ENCODE results near the gene PRKD3. TPM values are rescaled to one million over a fixed set of nuclear protein-coding genes. Genes with fewer than 3 reads are reported as not detected.
A peak's percentile ranks its signal among the peaks of the same experiment; 100 is the strongest.

The PRKD3 gene
- total and polyA plus RNA-seq, 2 donors (not counting 1 experiment from before 2014, with no cell fraction given) = 28.9 to 82.2 TPM

GRCh38 chr2:37321029-37321682 is 3.5 kb downstream of the PRKD3 start:
- TF ChIP-seq EZH2 (IDR thresholded peaks at IDR 0.05; ENCODE audit: borderline replicate concordance, insufficient read depth, low read depth, low read length, poor library complexity, severe bottlenecking) (no peak), CTCF (IDR thresholded peaks at IDR 0.05) (no peak)
- Histone ChIP-seq H3K4me1 (ENCODE audit: control insufficient read depth in 2 of 2, insufficient read depth in 2 of 2, low read length in 2 of 2) (peaks cover 52 to 62% of the 10 kb centered on the region in 2 donors), H3K27ac (ENCODE audit: low read length in 2 of 2) (peak overlapping the region in 1 of 2 donors; percentile 32), H3K4me2 (replicated peaks; ENCODE audit: low read depth, low read length, poor library complexity, severe bottlenecking) (peak overlapping the region; percentile 47), H4K20me1 (ENCODE audit: control insufficient read depth, insufficient read depth, low read length, poor library complexity, severe bottlenecking) (peaks cover 21% of the 10 kb centered on the region), H3K4me3 (ENCODE audit: control extremely low read depth in 1 of 5, extremely low read depth in 1 of 5, insufficient read depth in 1 of 5, low read depth in 2 of 5, low read length in 4 of 5) (peak overlapping the region in 1 of 5 experiments; percentile 26), H3K36me3 (replicated peaks in 1 of 2; ENCODE audit: control extremely low read depth in 1 of 2, control insufficient read depth in 1 of 2, extremely low read depth in 1 of 2, insufficient read depth in 2 of 2, low read length in 1 of 2) (no peaks in the 10 kb centered on the region), H3K9me3 (ENCODE audit: control extremely low read depth in 1 of 3, control insufficient read depth in 2 of 3, insufficient read depth in 1 of 3, low read length in 2 of 3) (no peaks in the 10 kb centered on the region), H3K9ac (ENCODE audit: low read length) (peak overlapping the region; percentile 12), H2AFZ (ENCODE audit: insufficient read depth, low read depth, low read length, poor library complexity, severe bottlenecking) (no peak overlapping the region), H3K27me3 (replicated peaks in 1 of 4; ENCODE audit: control extremely low read depth in 1 of 4, control insufficient read depth in 3 of 4, insufficient read depth in 4 of 4, low read length in 3 of 4) (no peaks in the 10 kb centered on the region), H3K79me2 (ENCODE audit: control insufficient read depth, insufficient read depth, low read length) (peaks cover 78% of the 10 kb centered on the region)
- H3K4me3 Mint-ChIP-seq = peak overlapping the region; percentile 44
- peak; percentile 29 for DNase-seq
- intact Hi-C loops (cut with micrococcal nuclease) = loop anchor here (2.0 to 10.0 kb wide), 2 partner anchors 14 to 1054 kb away; partner anchors contain the start of gene ATL2
- ATAC-seq (ENCODE audit: low read depth) = no peak
- peaks cover 70% of the 10 kb centered on the region for H3K4me1 Mint-ChIP-seq
- ChIA-PET CTCF (interaction anchor here (0.8 to 1.9 kb wide), 2 partner anchors 75 to 511 kb away, joined by 3 to 10 read pairs; no protein-coding TSS in a partner anchor), POLR2A (no interaction called here)
- H3K27me3 Mint-ChIP-seq = no peaks in the 10 kb centered on the region
- H3K9me3 Mint-ChIP-seq (ENCODE audit: insufficient read depth) = no peaks in the 10 kb centered on the region
- WGBS (ENCODE audit: insufficient coverage) = no CpG with 5 or more reads among the region's 4 CpGs
- peak overlapping the region; percentile 18 for H3K27ac Mint-ChIP-seq

Measured in B cell (primary cell).